NCI-H345 treated with DMSO at 0.1 percent for 48 hours (cell line): ENCODE data around the gene KLHL26.

Experiments used
- DNase-seq: peaks from one replicate; lab custom pipeline; 2025; ENCODE audit not compliant: unreplicated experiment; lab: John Stamatoyannopoulos, UW

KLHL26 gene

GRCh38 chr19:18683109-18683957, 46.5 kb downstream of the KLHL26 start, which contains the start of gene CRTC1:
TSS of gene CRTC1 (plus strand) at chr19:18683680. CDS start at chr19:18683703, 23 bp downstream.
- DNase-seq, result peak; percentile 56

- no peak for DNase-seq
Observed at GRCh38 chr19:18683958-18684641, 47.3 kb downstream of the KLHL26 start.

GRCh38 chr19:18684642-18684993, 47.8 kb downstream of the KLHL26 start:
- DNase-seq, result no peak

- no peak for DNase-seq
Observed at GRCh38 chr19:18685597-18686190, 48.9 kb downstream of the KLHL26 start.

- no peak for DNase-seq
Observed at GRCh38 chr19:18687740-18688465, 51.1 kb downstream of the KLHL26 start.

GRCh38 chr19:18696023-18696422, 59.2 kb downstream of the KLHL26 start:
- no peak for DNase-seq

- peak; percentile 33 for DNase-seq
Observed at GRCh38 chr19:18697680-18698079, 60.9 kb downstream of the KLHL26 start.

- DNase-seq, result no peak
Observed at GRCh38 chr19:18698321-18699167, 61.7 kb downstream of the KLHL26 start.

- DNase-seq, result no peak
Observed at GRCh38 chr19:18699403-18700054, 62.7 kb downstream of the KLHL26 start.

GRCh38 chr19:18700501-18701249, 63.8 kb downstream of the KLHL26 start:
- no peak for DNase-seq

- DNase-seq, result no peak
Observed at GRCh38 chr19:18701250-18701608, 64.4 kb downstream of the KLHL26 start.

GRCh38 chr19:18704054-18704453, 67.2 kb downstream of the KLHL26 start:
- no peak for DNase-seq

GRCh38 chr19:18704971-18705370, 68.1 kb downstream of the KLHL26 start:
- no peak for DNase-seq

- DNase-seq, result peak; percentile 31
Observed at GRCh38 chr19:18708452-18709231, 71.8 kb downstream of the KLHL26 start.

GRCh38 chr19:18709546-18709945, 72.7 kb downstream of the KLHL26 start:
- DNase-seq, result no peak

- DNase-seq, result no peak
Observed at GRCh38 chr19:18710186-18710585, 73.4 kb downstream of the KLHL26 start.

- no peak for DNase-seq
Observed at GRCh38 chr19:18710996-18711751, 74.3 kb downstream of the KLHL26 start.

- DNase-seq, result no peak
Observed at GRCh38 chr19:18711893-18712292, 75.1 kb downstream of the KLHL26 start.
